Measurements from ENCODE around the gene INTS2. TPM values are rescaled to one million over a fixed set of nuclear protein-coding genes. Genes with fewer than 3 reads are reported as not detected.
"Not testable (repeated sequence)": the region's sequence is repeated elsewhere in the genome, so short reads cannot be mapped to it uniquely, and the experiment has no call there.

The INTS2 gene
- total and polyA plus RNA-seq, 4 donors = 9.9 to 28.9 (median 14.3) TPM

GRCh38 chr17:61831099-61831498 is 96.7 kb downstream of the INTS2 start:
- Histone ChIP-seq H3K27me3 (ENCODE audit: control insufficient read depth, insufficient read depth, low read length) (no peaks in the 10 kb centered on the region), H3K4me3 (ENCODE audit: low read depth, low read length) (no peak overlapping the region), H3K27ac (ENCODE audit: low read depth, low read length) (no peak overlapping the region), H3K9me3 (ENCODE audit: control insufficient read depth, insufficient read depth, low read length) (no peaks in the 10 kb centered on the region), H3K36me3 (ENCODE audit: control insufficient read depth, insufficient read depth, low read length) (peaks cover 2% of the 10 kb centered on the region), H3K4me1 (ENCODE audit: control insufficient read depth, insufficient read depth, low read length) (no peaks in the 10 kb centered on the region)
- no peak for DNase-seq (ENCODE audit: low read depth in 4 of 6, low spot score in 6 of 6)
- no CpG with 5 or more reads among the region's 1 CpG for WGBS (ENCODE audit: insufficient coverage)

GRCh38 chr17:61828694-61829093 is 99.1 kb downstream of the INTS2 start:
- WGBS (ENCODE audit: insufficient coverage) = no CpG with 5 or more reads among the region's 1 CpG
- peaks cover 2% of the 10 kb centered on the region for H3K36me3 ChIP-seq (ENCODE audit: control insufficient read depth, insufficient read depth, low read length)
- H3K4me1 ChIP-seq (ENCODE audit: control insufficient read depth, insufficient read depth, low read length) = no peaks in the 10 kb centered on the region
- no peak overlapping the region for H3K27ac ChIP-seq (ENCODE audit: low read depth, low read length)
- no peaks in the 10 kb centered on the region for H3K9me3 ChIP-seq (ENCODE audit: control insufficient read depth, insufficient read depth, low read length)
- no peaks in the 10 kb centered on the region for H3K27me3 ChIP-seq (ENCODE audit: control insufficient read depth, insufficient read depth, low read length)
- no peak overlapping the region for H3K4me3 ChIP-seq (ENCODE audit: low read depth, low read length)
- no peak for DNase-seq (ENCODE audit: low read depth in 4 of 6, low spot score in 6 of 6)

GRCh38 chr17:61827649-61828395 is 100.0 kb downstream of the INTS2 start:
- Histone ChIP-seq H3K4me3 (ENCODE audit: low read depth, low read length) (no peak overlapping the region), H3K36me3 (ENCODE audit: control insufficient read depth, insufficient read depth, low read length) (peaks cover 2% of the 10 kb centered on the region), H3K9me3 (ENCODE audit: control insufficient read depth, insufficient read depth, low read length) (no peaks in the 10 kb centered on the region), H3K4me1 (ENCODE audit: control insufficient read depth, insufficient read depth, low read length) (no peaks in the 10 kb centered on the region), H3K27me3 (ENCODE audit: control insufficient read depth, insufficient read depth, low read length) (no peaks in the 10 kb centered on the region), H3K27ac (ENCODE audit: low read depth, low read length) (no peak overlapping the region)
- WGBS (ENCODE audit: insufficient coverage) = 100% methylated on average over 2 of the region's 8 CpGs
- no peak for DNase-seq (ENCODE audit: low read depth in 4 of 6, low spot score in 6 of 6)

DNA sequence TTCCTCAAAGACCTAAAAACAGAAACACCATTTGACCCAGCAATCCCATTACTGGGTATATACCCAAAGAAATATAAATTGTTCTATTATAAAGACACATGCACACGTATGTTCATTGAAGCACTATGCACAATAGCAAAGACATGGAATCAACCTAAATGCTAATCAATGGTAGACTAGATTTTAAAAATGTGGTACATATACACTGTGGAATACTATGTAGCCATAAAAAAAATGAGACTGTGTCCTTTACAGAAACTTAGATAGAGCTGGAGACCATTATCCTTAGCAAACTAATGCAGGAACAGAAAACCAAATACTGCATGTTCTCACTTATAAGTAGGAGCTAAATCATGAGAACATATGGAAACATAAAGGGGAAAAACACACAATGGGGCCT is 100.9 kb downstream of the INTS2 start:
- no CpG with 5 or more reads among the region's 1 CpG for WGBS (ENCODE audit: insufficient coverage)
- H3K36me3 ChIP-seq (ENCODE audit: control insufficient read depth, insufficient read depth, low read length); H3K27ac ChIP-seq (ENCODE audit: low read depth, low read length); DNase-seq (ENCODE audit: low read depth in 4 of 6, low spot score in 6 of 6); H3K27me3 ChIP-seq (ENCODE audit: control insufficient read depth, insufficient read depth, low read length); H3K9me3 ChIP-seq (ENCODE audit: control insufficient read depth, insufficient read depth, low read length); H3K4me3 ChIP-seq (ENCODE audit: low read depth, low read length); H3K4me1 ChIP-seq (ENCODE audit: control insufficient read depth, insufficient read depth, low read length): not testable (repeated sequence)

GRCh38 chr17:61826198-61826597 is 101.6 kb downstream of the INTS2 start:
- H3K4me3 ChIP-seq (ENCODE audit: low read depth, low read length); H3K27me3 ChIP-seq (ENCODE audit: control insufficient read depth, insufficient read depth, low read length); H3K36me3 ChIP-seq (ENCODE audit: control insufficient read depth, insufficient read depth, low read length): not testable (repeated sequence)

DNA sequence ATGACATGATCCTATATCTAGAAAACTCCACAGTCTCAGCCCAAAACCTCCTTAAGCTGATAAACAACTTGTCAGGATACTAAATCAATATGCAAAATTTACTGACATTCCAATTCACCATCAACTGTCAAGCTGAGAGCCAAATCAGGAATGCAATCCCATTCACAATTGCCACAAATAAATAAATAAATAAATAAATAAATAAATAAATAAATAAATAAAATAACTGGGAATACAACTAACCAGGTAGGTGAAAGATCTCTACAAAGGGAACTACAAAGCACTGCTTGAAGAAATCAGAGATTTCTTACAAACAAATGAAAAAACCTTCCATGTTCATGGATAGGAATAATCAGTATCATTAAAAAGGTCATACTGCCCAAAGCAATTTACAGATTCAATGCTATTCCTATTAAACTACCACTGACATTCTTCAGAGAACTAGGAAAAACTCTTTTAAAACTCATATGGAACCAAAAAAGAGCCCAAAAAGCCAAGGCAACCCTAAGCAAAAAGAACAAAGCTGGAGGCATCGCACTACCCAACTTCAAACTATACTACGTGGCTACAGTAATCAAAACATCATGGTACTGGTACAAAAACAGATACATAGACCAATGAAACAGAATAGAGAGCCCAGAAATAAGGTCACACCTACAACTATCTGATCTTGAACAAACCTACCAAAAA is 102.2 kb downstream of the INTS2 start:
- DNase-seq (ENCODE audit: low read depth in 4 of 6, low spot score in 6 of 6) = no peak
- no peaks in the 10 kb centered on the region for H3K27me3 ChIP-seq (ENCODE audit: control insufficient read depth, insufficient read depth, low read length)
- H3K36me3 ChIP-seq (ENCODE audit: control insufficient read depth, insufficient read depth, low read length) = peaks cover 2% of the 10 kb centered on the region
- H3K4me1 ChIP-seq (ENCODE audit: control insufficient read depth, insufficient read depth, low read length) = no peaks in the 10 kb centered on the region
- no peaks in the 10 kb centered on the region for H3K9me3 ChIP-seq (ENCODE audit: control insufficient read depth, insufficient read depth, low read length)
- 92% methylated on average over 2 of the region's 2 CpGs for WGBS (ENCODE audit: insufficient coverage)
- no peak overlapping the region for H3K4me3 ChIP-seq (ENCODE audit: low read depth, low read length)
- no peak overlapping the region for H3K27ac ChIP-seq (ENCODE audit: low read depth, low read length)

More at GRCh38 chr17:61826198-61826597, 101.6 kb downstream of the INTS2 start:
- H3K9me3 ChIP-seq (ENCODE audit: control insufficient read depth, insufficient read depth, low read length); H3K4me1 ChIP-seq (ENCODE audit: control insufficient read depth, insufficient read depth, low read length); DNase-seq (ENCODE audit: low read depth in 4 of 6, low spot score in 6 of 6); H3K27ac ChIP-seq (ENCODE audit: low read depth, low read length): not testable (repeated sequence)
- no CpG with 5 or more reads among the region's 2 CpGs for WGBS (ENCODE audit: insufficient coverage)

GRCh38 chr17:61822326-61823285 is 105.2 kb downstream of the INTS2 start:
- H3K4me3 ChIP-seq (ENCODE audit: low read depth, low read length) = no peak overlapping the region
- no peak overlapping the region for H3K27ac ChIP-seq (ENCODE audit: low read depth, low read length)
- H3K9me3 ChIP-seq (ENCODE audit: control insufficient read depth, insufficient read depth, low read length) = no peaks in the 10 kb centered on the region
- no peaks in the 10 kb centered on the region for H3K4me1 ChIP-seq (ENCODE audit: control insufficient read depth, insufficient read depth, low read length)
- H3K27me3 ChIP-seq (ENCODE audit: control insufficient read depth, insufficient read depth, low read length) = no peaks in the 10 kb centered on the region
- no peak for DNase-seq (ENCODE audit: low read depth in 4 of 6, low spot score in 6 of 6)
- peaks cover 2% of the 10 kb centered on the region for H3K36me3 ChIP-seq (ENCODE audit: control insufficient read depth, insufficient read depth, low read length)
- WGBS (ENCODE audit: insufficient coverage) = 100% methylated on average over 1 of the region's 6 CpGs

DNA sequence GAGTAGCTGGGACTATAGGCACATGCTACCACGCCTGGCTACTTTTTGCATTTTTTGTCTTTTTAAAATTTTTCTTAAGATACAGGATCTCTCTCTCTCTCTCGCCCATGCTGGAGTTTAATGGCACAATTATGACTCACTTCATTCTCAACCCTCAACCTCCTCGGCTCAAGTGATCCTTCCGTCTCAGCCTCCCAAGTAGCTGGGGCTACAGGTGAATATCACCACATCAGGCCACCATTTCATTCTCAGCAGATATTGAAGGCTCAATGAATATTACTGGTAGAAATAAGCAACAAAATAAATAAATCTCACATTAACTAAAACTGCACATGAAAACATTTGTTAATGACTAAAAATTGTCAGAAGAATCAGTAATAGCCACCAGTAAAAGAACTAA is 106.1 kb downstream of the INTS2 start:
- no peaks in the 10 kb centered on the region for H3K4me1 ChIP-seq (ENCODE audit: control insufficient read depth, insufficient read depth, low read length)
- no peak overlapping the region for H3K4me3 ChIP-seq (ENCODE audit: low read depth, low read length)
- no peak for DNase-seq (ENCODE audit: low read depth in 4 of 6, low spot score in 6 of 6)
- H3K27me3 ChIP-seq (ENCODE audit: control insufficient read depth, insufficient read depth, low read length) = no peaks in the 10 kb centered on the region
- WGBS (ENCODE audit: insufficient coverage) = 100% methylated on average over 2 of the region's 4 CpGs
- H3K36me3 ChIP-seq (ENCODE audit: control insufficient read depth, insufficient read depth, low read length) = no peaks in the 10 kb centered on the region
- H3K9me3 ChIP-seq (ENCODE audit: control insufficient read depth, insufficient read depth, low read length) = no peaks in the 10 kb centered on the region
- no peak overlapping the region for H3K27ac ChIP-seq (ENCODE audit: low read depth, low read length)

- H3K9me3 ChIP-seq (ENCODE audit: control insufficient read depth, insufficient read depth, low read length); H3K27me3 ChIP-seq (ENCODE audit: control insufficient read depth, insufficient read depth, low read length); H3K27ac ChIP-seq (ENCODE audit: low read depth, low read length); DNase-seq (ENCODE audit: low read depth in 4 of 6, low spot score in 6 of 6); H3K4me1 ChIP-seq (ENCODE audit: control insufficient read depth, insufficient read depth, low read length); H3K4me3 ChIP-seq (ENCODE audit: low read depth, low read length); H3K36me3 ChIP-seq (ENCODE audit: control insufficient read depth, insufficient read depth, low read length): not testable (repeated sequence)
- no CpG with 5 or more reads among the region's 3 CpGs for WGBS (ENCODE audit: insufficient coverage)
Observed at GRCh38 chr17:61819265-61819664, 108.5 kb downstream of the INTS2 start.
